PC-3 (cell line): Measurements from ENCODE around the gene TNRC18.

Experiments used
- EZH2 ChIP-seq: fragments of 300-600 bp; sonication (generic); IDR thresholded peaks from one replicate; pipeline ENCODE4 v1.6.1; 2017; ENCODE audit warnings: antibody characterized with exemption, mild to moderate bottlenecking, low read length; ENCODE audit not compliant: unreplicated experiment
- TF ChIP-seq, protein P1 (sequence below): fragments of 300-600 bp; sonication (generic); conservative IDR thresholded peaks from 2 replicates; pipeline ENCODE4 v1.5.1; 2017; ENCODE audit warnings: antibody characterized with exemption, low read depth, mild to moderate bottlenecking, low read length

DNA sequence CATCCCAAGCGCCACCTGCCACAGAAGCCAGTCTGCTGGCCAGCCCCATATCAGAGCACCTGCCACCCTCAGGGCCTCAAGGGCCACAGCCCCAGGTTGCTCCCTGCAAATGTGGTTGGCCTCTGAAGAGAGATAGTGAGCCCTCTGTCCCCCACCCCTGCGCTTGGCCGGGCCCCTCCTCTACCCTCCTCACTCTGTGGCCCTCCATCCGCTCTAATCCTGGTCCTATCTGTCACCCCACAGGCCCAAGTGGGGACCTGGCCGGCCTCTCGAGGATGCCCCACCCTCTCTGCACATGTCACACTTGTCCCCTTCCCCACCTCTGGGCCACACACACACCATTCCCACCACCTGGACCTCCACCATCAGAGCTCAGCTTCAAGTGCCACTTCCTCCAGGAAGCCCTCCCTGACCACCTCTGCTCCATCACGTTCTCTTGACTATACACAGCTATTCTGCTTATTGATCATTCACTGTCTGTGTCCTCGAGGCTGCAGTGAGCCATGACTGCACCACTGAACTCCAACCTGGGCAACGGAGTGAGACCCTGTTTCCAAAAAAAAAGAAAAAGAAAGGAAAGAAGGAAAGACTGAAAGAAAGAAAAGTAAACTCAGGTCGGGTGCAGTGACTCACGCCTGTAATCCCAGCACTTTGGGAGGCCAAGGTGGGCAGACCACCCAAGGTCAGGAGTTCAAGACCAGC is 42.4 kb downstream of the TNRC18 start:
- TF ChIP-seq, protein P1, sequence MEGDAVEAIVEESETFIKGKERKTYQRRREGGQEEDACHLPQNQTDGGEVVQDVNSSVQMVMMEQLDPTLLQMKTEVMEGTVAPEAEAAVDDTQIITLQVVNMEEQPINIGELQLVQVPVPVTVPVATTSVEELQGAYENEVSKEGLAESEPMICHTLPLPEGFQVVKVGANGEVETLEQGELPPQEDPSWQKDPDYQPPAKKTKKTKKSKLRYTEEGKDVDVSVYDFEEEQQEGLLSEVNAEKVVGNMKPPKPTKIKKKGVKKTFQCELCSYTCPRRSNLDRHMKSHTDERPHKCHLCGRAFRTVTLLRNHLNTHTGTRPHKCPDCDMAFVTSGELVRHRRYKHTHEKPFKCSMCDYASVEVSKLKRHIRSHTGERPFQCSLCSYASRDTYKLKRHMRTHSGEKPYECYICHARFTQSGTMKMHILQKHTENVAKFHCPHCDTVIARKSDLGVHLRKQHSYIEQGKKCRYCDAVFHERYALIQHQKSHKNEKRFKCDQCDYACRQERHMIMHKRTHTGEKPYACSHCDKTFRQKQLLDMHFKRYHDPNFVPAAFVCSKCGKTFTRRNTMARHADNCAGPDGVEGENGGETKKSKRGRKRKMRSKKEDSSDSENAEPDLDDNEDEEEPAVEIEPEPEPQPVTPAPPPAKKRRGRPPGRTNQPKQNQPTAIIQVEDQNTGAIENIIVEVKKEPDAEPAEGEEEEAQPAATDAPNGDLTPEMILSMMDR, result no peak
- TF ChIP-seq EZH2, result no peak
